OCI-M1 (cell line): ENCODE data around the gene TUBA4A.

Experiments used
- DNase-seq: peaks from one replicate; lab custom pipeline; 2025; lab: John Stamatoyannopoulos, UW

TUBA4A gene

DNA sequence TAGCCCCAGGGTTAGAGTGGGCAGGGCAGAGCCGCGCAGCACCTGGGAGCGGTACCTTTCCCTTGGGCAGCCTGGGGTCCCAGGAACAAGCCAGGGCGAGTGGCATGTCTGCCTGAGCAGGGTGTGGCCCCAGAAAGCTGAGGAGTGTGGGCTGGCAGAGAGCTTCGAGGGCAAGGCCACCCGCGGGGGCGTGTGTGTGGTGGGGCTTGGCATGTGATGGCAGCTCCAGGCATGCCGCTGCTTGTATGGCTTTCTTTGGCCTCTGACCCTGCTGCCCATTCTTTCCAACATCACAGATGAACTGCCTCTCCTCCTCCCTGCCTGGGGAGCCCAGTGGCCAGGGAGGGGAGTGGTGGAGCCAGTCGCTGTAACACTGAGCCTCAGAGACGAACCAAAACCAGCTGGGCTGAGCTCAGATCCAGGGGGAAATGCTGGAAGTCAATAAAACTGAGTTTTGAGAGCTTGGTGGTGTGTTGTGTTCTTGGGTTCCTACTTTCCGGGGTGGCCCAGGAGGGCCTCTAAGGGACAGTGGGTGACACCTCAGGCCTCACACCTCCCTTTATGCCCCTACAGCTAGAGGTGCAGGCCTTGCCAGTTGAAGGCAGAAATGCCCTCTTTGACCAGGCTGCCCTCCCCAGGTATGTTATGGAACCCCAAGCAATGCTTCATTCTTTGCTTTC is 32.9 kb upstream of the TUBA4A start:
- no peak for DNase-seq

- peak; percentile 30 for DNase-seq
These were observed 32.2 kb upstream of the TUBA4A start for GRCh38 chr2:219285894-219286425.

GRCh38 chr2:219285373-219285735 is 31.6 kb upstream of the TUBA4A start:
- no peak for DNase-seq

GRCh38 chr2:219284501-219285372 is 31.0 kb upstream of the TUBA4A start:
- DNase-seq, result no peak

DNA sequence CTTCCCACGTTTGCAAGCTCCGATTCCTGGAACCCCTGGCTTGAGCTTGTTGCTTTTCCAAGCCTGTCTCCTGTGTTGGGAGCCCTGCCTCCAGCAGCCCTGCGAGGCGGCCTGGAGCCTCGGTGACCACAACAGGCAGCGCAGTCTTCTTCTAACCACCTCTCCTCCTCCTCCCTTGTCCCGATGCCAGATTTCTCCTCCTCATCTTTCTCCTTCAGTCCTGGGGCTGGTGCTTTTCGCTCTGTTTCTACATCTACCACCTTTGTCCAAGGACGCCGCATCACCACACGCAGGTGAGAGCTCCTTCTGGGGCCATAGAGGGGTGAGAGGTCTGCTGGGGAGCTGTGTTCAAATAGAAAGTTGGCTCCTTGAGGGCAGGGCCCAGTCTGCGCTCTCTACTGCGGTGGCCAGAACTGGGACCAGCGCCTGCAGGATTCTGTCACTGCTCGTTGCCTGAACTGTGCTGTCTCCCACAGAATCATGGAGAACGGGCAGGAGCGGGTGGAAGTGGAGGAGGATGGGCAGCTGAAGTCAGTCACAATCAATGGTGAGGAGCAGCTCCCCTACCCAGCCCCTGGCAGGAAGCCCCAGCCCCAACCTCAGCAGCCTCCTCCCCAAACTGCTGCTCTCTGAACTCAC is 29.3 kb upstream of the TUBA4A start:
- DNase-seq, result no peak

GRCh38 chr2:219282375-219282774 is 28.7 kb upstream of the TUBA4A start:
- DNase-seq, result no peak

DNA sequence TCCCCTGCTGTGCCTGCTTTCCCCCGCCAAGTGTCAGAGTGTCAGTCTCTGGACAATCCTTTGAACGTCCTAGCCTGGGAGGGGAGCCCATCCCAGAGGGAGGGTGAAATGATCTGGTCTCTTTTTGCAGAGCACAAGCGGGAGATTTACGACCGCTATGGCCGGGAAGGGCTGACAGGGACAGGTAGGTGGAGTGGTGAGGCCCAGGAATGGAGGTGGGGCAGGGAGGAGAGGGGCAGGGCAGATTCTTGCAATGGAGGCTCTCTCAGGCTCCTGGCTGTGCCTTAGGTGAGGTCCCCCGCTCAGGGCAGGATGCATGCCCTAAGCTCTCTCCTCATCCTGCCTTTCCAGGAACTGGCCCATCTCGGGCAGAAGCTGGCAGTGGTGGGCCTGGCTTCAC is 27.9 kb upstream of the TUBA4A start:
- no peak for DNase-seq

DNA sequence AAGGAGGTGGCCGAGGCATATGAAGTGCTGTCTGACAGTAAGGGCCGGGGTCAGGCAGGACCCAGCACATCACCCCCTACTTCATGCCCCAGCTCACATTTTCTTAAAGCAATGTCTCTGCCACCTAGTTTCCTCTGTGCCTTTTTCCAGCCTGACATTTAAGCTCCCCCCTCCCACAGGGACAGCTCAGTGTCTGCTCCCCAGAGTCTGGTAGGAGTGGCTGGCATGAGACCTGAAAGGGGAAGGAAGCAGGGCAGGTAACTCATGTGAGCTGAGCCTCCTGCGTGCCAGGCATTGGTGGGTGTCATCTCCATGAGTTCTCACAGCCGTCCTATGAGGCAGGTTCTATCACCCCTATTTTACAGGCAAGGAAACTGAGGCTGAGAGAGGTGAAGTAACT is 26.9 kb upstream of the TUBA4A start:
- DNase-seq, result no peak

GRCh38 chr2:219279916-219280516 is 26.3 kb upstream of the TUBA4A start:
- no peak for DNase-seq

DNA sequence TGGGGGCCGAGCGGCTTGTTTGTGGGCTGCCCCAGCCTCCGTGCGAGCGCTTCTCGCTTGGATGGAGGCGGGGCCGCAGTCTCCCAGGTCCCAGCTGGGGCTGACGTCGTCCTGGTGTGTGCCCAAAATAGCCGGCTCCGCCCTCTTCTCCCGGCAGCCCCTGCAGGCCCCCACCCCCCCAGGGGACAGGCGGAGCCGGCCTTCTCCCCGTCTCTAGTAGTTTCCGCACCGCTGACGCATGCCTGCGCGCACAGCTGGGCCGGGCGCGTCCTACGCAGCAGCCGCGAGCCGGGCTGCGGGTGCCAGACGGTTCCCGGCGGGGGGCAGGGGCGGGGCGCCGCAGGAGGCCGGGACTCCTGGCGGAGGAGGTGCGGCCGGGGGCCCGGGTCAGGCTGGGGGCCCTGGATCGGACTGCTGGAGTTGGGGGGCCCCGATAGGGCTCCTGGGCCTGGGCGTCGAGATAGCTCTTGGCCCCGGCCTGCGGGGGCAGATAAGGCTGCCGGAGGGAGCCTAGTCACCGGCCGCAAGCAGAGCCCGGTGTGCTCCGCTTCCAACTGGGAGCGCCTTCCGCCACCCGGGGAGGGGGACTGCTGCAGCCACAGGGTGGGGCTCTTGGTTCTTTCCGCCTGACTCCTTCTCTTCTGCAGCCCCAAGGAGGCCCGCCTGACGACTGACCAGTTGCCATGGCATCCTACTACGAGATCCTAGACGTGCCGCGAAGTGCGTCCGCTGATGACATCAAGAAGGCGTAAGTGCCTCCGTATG is 25.6 kb upstream of the TUBA4A start, which contains the start of gene DNAJB2:
DNAJB2 (plus strand) TSS at position 216 of the 765 bp plus-strand sequence; CDS start at position 684, 468 bp downstream.
- DNase-seq, result peak; percentile 100

DNA sequence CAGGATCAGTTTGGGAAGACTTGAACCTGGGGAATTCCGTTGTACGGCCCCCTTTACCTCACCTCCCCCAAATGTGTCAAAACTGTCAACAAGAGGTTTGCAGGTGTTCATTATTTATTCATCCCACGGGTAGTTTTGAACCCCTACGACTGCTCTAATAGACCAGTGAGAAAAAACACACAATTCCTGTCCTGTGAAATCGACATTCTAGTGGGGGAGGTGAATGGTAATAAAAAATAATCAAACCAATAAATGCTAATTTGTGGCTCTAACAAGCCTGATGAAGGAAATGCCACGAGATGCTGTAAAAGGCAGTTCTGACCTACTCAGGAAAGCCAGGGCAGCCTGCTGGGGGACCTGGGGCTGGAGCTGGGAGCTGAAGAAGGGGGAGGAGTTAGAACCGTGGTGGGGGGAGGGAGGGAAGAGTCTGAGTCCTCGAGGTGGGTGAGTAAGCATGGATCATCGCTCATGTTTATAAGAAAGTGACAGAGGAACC is 25.0 kb upstream of the TUBA4A start:
- DNase-seq, result no peak

DNA sequence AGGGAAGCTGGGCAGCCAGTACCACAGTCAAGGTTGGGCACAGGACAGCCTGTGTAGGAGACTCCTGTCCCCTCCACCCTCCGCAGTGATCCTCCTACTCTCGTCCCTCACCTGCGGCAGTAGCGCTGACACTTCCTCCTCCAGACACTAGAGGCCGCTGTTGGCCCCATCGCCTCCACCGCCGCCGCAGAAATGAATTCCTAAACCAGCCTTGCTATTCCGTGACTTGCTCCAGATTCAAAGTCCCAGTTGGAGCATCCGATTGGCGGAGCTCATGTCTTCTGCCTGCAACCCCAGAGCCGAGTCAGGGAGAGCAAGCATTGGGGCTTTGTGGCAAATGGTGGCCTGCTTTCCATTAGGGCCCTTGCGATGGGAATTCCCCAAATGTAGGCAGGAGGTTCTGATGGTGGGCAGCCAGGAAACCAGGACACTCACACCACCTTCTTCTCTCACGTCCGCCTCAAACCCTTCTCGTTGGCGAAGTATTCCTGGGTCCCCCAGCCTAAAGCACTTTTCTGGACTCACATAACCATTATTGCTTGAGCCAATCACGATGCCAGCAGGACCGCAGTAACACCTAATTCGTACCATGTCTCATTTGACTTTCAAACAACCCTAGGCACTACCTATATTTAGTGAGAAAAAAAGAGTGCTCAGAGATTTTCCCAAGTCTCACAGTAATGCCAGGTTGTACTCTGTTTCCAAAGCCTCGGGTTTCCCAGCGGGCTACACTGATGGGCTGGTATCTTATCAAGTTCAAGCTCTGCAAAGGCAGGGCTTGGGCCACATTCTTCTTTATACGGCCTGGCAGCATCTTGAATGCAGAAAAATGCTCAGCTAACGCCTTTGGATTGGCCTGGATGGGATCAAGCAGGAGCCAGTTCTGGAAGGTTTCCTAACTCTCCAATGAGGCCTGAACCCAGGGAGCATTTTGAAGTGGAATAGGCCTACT is 24.3 kb upstream of the TUBA4A start:
- DNase-seq, result peak; percentile 89

DNA sequence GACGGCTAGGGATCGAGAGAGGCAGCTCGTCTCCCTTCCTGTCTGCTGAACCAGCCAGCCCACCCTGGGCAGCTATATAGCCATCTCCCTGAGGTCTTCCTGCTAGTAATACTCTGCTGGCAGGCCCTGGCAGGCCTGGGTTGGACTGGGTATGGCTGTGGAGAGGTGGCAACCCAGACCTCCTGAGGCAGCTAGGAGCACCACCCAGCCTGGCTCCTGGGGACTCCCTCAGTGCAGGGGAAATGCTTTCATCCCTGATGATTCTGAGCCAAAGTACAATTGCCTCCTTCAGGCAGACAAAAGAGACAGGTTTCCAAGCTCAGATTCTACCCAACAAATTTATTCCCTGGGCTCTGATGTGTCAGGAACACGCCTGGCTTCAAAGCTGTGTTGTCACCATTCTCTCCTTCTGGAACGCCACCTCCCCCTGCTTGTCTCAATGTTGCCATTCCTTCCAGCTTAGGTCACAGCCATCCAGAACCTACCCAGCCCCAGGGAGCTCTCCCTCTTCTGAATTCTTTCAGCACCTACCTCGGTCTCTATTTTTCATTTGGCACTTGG is 20.7 kb upstream of the TUBA4A start:
- DNase-seq, result no peak

DNA sequence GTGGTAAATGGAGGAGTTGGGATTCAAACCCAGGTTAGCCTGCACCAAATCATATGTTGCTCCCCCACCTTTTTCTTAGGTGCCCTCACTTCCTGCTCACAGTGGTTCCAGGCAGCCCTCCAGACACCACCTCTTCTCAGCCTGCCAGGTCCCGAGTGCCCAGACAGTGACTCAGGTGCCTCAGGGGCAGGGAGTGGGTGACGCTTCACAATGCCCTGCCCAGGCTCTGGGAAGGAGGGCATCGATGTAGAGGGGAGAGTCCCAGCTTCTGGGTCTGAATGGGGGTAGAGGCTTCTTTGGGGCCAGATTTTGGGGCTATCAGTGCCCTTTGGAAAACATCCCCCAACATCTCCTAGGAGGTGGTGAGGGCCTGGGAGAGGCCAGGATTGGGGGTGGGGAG is 20.2 kb upstream of the TUBA4A start:
- no peak for DNase-seq

- no peak for DNase-seq
These were observed 19.3 kb upstream of the TUBA4A start for GRCh38 chr2:219272995-219273394.

- no peak for DNase-seq
These were observed 18.6 kb upstream of the TUBA4A start for GRCh38 chr2:219272356-219272755.

DNA sequence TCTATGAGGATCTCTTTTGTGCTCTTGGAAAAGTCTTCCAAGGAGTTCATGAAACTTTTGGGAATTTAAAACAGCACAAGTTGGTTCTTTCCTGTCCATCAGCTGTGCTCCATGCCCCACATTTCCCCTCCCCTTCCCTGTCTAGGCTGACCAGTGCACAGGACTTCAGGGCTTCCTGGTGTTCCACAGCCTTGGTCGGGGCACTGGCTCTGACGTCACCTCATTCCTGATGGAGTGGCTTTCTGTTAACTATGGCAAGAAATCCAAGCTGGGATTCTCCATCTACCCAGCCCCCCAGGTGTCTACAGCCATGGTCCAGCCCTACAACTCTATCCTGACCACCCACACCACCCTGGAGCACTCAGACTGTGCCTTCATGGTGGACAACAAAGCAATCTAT is 17.3 kb upstream of the TUBA4A start:
- DNase-seq, result no peak

GRCh38 chr2:219270055-219270372 is 16.3 kb upstream of the TUBA4A start:
- no peak for DNase-seq

GRCh38 chr2:219269362-219270054 is 15.8 kb upstream of the TUBA4A start:
- DNase-seq, result no peak
